ENCODE results near the gene SHB.
"Not testable (repeated sequence)": the region's sequence is repeated elsewhere in the genome, so short reads cannot be mapped to it uniquely, and the experiment has no call there.

The SHB gene

DNA sequence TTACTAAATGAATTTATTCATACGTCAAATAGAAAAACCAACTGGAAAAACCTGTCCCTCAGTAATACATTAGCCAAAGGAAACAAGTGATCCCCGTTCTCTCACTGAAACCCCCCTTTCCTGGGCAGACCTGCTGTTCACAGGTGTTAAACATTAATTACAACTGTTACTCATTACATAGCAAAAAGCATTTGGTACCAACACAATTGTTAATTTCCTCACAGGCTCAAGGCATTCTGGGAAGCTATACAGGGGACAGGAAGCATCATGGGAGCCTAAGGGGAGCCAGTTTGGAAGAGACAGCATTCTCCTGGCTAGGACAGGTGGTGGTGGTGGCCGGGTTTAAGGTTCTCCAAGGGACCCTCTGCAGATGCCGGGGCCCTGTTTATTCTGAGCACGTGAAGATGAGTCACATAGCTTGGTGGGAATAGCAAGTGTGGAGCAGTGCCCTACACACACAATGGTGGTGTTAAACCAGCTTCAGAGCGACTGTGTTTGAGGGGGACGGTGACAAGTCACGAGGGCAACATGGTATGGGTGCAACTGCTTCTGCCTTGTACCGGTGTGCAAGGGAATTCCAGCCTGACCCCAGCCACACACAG is 102.5 kb downstream of the SHB start:
- DNase-seq: no peak

- DNase-seq: not testable (repeated sequence)
These were observed 103.2 kb downstream of the SHB start for GRCh38 chr9:37965676-37966345.

DNA sequence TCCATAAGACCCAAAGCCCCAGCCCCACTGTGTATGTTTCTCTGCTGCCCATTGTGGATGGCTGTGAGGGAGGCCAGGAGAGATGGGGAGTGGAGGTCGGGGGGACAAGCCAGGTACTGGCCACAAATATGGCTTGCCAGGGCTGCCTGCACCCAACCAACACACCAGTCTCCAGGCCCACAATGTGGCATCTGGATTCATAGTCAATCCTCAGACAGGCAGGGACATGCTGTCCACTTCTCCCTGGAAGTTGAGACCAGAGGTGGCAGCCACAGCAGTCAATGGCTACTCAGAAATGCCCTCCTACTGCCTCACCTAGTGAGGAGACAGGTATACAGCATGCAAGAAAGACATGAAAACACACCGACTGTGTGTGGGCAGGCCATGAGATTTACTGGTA is 103.9 kb downstream of the SHB start:
- DNase-seq: no peak

DNA sequence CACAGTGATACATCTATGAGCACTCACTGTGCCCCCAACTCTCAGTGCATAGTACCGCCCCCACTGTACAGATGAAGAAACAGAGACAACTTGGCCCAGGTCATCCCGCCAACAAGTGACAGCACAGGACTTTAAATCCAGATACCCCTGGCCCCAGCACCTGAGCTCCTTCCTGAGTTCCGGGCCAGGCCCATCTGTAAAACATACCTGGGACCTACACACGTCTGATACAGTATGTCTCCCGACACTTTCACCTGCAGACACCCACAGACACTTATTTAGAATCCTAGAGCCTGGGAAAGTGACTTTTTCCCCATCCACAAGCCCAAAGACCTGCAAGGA is 104.3 kb downstream of the SHB start:
- DNase-seq: no peak

DNA sequence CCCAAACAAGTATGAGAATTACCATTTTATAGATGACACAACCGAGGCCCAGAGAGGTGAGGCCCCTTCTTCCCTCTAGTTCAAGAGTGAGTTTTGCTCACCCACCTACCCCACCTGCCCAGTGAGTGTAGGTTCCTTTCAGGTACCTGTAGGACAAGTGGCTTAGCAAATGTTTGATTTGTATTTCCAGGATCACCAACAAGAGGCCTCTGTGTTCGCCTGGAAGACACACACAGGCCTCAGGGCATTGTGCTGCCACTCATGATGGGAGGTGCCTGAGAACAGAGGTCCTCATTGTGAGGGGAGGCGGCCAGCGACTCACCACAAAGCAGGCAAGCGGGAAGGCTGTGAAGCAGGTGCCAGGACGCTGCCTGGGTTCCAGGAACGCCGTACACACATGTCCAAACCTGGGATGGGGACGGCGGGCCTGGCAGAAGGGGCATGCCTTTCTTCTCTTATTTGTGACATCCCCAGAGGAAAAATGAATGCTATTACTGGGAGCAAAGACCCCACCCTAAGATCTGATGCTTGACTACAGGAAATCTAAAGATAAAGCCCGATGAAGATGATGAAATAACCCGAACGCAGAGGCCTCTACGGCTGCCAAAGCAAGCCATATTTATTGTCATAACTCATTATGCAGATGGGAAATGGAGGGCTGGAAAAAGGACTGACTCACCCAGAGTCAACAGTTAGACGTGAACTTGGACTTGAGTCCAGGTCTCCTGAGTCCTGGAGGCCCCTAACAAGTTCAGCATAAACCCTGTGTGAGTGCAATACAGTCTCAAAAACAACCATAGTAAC is 104.9 kb downstream of the SHB start:
- DNase-seq: no peak

- DNase-seq: no peak
These were observed 107.7 kb downstream of the SHB start for GRCh38 chr9:37961351-37961750.

DNA sequence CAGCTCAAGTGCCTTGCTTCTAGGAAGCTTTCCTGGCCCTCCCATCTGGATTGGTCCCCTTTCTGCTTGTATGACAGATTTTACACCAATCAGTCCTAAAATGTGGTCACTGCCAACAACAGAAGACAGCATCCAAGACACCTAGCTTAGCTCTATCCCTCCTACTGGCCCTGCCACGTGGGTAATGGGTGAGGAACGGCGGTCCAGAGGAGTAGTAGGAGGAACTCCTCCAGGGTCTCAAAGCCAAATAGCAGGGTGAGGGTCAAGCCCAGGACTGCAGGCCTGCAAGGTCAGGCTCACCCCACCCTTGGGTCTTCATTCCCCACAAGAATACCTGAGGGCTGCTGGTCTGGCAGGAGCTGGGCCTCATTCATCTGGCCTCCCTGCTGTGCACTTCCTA is 108.4 kb downstream of the SHB start:
- no peak for DNase-seq

DNA sequence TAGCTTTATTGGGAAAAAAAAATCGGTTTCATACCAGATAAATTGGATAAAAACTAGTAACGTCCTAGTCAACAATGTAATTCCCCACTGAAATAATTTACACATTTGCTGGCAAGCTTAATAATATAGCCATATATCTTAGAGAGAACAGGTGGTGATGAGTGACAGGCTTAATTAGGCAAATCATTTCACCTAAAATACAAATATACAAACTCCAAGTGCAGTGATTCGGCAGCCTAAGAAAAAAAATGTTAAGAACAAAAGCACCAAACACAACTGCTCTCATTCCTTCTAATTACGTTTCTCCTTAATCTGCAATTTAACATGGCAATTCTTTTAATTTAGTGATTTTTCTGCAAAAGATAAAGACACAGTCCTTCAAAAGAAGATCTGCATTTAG is 109.1 kb downstream of the SHB start:
- DNase-seq: no peak

DNA sequence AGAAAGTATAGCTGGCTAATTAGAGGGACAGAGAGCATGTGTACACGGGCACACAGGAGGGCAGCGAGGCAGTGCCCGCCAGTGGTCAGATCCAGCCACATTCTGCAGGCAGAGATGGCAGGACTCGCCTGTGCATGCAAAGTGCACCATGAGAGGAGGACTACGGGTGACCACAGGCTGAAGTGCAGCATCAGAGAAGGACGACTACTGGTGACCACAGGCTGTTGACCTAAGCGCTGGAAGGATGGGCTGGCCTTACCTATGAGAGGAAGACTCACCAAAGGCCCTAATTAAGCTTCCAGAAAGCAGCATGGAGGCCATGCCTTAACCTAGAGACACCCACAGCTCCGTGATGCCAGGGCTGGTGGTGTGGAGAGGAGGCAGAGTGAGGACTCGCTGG is 110.9 kb downstream of the SHB start:
- DNase-seq: no peak

GRCh38 chr9:37957664-37957953 is 111.4 kb downstream of the SHB start:
- DNase-seq: no peak

GRCh38 chr9:37956904-37957663 is 111.9 kb downstream of the SHB start:
- DNase-seq: no peak

- no peak for DNase-seq
These were observed 112.6 kb downstream of the SHB start for GRCh38 chr9:37956423-37956820.

DNA sequence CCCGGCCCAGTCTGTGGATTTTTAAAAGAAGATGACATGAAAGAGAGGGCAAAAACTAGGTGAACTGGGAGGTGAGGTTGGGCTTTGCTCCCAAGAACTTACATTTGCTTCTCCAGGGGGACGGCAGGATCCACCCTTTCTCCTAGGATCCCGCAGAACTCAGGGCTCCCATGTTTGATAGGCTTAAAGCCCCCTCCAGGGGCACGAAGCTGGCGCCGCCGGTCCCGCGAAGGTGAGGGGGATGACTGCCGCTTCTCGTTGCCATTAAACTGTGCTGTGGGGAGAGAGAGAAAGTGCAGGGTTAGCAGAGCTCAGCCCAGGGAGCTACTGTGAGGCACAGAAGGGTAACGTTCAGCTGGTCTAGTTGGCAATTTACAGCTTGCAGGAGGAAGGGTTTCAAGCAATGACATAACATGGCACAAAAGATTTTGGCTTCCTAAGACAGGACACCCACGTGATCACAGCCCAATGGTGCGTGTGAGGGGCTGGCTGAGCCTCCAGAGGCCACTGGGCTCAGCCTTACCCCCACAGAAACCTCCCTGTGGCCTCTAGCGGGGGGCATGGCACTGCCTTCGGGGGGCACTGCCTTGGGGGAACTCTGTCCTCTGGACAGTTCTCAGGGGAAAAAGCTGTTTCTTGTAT is 113.1 kb downstream of the SHB start:
- DNase-seq: no peak

DNA sequence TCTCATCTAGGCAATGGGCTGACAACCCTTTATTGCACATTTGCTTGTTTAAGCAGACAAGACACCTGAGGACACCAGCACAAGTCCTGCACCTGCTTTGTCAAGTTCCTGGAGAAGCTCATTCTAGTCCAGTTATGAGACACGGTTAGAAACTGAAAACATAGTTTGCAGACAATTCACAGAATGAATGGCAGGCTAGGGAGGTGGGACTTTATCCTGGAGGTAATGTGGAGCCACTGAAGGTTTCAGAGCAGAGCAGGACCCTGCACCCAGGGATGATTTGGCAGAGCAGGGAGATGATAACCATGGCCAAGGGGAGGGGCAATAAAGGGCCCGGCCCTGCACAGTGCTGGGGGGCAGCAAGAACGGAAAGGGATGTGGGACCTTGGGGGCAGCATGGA is 114.4 kb downstream of the SHB start:
- DNase-seq: peak in 1 of 2 experiments; percentile 11

GRCh38 chr9:37953775-37954437 is 115.1 kb downstream of the SHB start:
- DNase-seq: peak; percentile 53 to 66

- DNase-seq: no peak
These were observed 115.7 kb downstream of the SHB start for GRCh38 chr9:37953206-37953774.

GRCh38 chr9:37952731-37953130 is 116.3 kb downstream of the SHB start:
- no peak for DNase-seq

DNA sequence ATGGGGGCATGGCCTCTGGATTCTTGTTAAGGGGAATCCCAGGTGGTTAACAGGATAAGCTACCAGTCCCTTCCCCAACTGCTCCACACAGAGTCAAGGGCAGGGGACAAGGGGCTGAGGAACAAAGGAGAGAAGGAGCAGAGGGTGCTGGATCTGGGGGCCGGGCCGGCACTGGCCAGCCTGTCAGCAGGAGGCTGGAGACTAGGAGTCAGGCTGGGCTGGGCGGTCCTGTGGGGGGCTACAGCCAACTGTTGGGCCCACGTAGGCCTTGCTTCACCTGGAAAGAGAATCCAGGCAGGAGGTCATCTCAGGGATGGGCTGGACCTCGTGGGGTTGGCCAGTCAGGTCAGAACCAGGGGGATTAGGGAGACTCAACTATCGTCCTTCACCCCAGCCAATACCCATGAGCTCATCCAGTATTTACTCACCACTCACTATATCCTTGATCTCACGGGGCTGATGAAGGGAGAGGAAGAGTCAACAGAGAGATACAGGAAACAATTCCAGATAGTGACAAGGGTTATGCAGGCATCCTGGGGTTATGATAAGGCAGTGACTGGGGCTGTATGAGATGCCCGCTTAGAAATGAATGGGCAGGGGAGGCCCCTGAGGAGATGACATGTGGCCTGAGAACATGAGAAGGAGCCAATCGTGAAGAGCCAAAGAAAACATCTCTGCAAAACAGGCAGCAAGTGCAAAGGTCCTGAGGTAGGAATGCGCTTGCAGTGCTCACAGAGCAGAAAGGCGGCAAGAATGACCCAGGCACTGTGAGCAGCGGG is 117.2 kb downstream of the SHB start:
- DNase-seq: no peak

GRCh38 chr9:37950561-37950960 is 118.5 kb downstream of the SHB start:
- no peak for DNase-seq

DNA sequence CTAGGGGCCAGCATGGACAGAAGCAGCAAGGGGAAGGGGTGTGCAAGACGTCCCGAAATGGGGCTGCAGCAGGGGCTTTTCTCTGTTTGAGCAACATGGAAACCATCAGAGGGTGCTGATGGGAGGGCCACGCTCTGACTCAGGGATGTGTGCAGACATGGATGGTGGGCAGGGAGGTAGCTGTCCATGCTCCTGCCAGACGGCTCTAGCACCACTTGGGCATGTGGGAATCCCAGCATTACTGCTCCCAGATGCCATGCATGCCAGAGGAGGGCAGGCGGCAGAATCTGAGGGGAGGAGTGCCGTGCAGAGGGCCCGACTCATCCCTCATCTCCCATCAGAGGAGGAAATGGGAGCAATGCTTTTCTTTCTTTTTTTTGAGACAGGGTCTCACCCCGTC is 119.5 kb downstream of the SHB start:
- no peak for DNase-seq

GRCh38 chr9:37948417-37948980 is 120.5 kb downstream of the SHB start:
- no peak for DNase-seq

Measured in activated CD4-positive, alpha-beta T cell treated with anti-CD3 and anti-CD28 coated beads, Interleukin-2, amount 50 U/mL, for 48 hours (primary cell).